Activated T-helper 1 cell treated with anti-CD3 and anti-CD28 coated beads, Interleukin-12 subunit alpha, Interleukin-12 subunit beta, Interleukin-2, Interleukin-4 antibody, amounts not matched to agents 30 ng/mL and 10 ng/mL and 1 ng/mL, durations not matched to agents 14 hours and 24 hours and 36 hours (primary cell): Measurements from ENCODE around the gene ITGB3. TPM values are rescaled to one million over a fixed set of nuclear protein-coding genes. Genes with fewer than 3 reads are reported as not detected.

Experiments used
- DNase-seq: peaks from one replicate; pipeline ENCODE4 v3.0.0; 2021; ENCODE audit warnings: low spot score
- H3K27ac Mint-ChIP-seq: one replicate; pipeline ENCODE4 v1.8.0; 2021; ENCODE audit warnings: mild to moderate bottlenecking, mixed read lengths
- H3K27me3 Mint-ChIP-seq: one replicate; pipeline ENCODE4 v1.8.0; 2022; ENCODE audit warnings: mild to moderate bottlenecking, moderate library complexity, mixed read lengths; ENCODE audit not compliant: insufficient read depth
- H3K36me3 Mint-ChIP-seq: one replicate; pipeline ENCODE4 v1.8.0; 2021; ENCODE audit warnings: low read depth, mixed read lengths
- H3K4me1 Mint-ChIP-seq: one replicate; pipeline ENCODE4 v1.8.0; 2021; ENCODE audit warnings: low read depth, mixed read lengths
- H3K4me3 Mint-ChIP-seq: one replicate; pipeline ENCODE4 v1.8.0; 2021; ENCODE audit warnings: mild to moderate bottlenecking, moderate library complexity, mixed read lengths
- H3K9me3 Mint-ChIP-seq: one replicate; pipeline ENCODE4 v1.8.0; 2021; ENCODE audit warnings: mixed read lengths
- intact Hi-C: fragments of 100-400 bp; cut with micrococcal nuclease; formaldehyde crosslinking; loops from one replicate; pipeline ENCODE4 v1.15.1; 2024
- total RNA-seq: library from RNA; stranded (reverse); gene quantifications from 2 replicates; pipeline ENCODE4 v1.2.3, GENCODE V29; 2022

ITGB3 gene
- total RNA-seq, 1 donor from 2014 or later, result not detected

GRCh38 chr17:47330548-47330947 lies 76.9 kb downstream of the ITGB3 start:
- DNase-seq, result no peak
- peaks cover 8% of the 10 kb centered on the region for H3K27me3 Mint-ChIP-seq
- H3K27ac Mint-ChIP-seq, result no peak overlapping the region
- H3K9me3 Mint-ChIP-seq, result no peaks in the 10 kb centered on the region
- intact Hi-C loops, result no loop called here
- peaks cover 3% of the 10 kb centered on the region for H3K36me3 Mint-ChIP-seq
- H3K4me3 Mint-ChIP-seq, result no peak overlapping the region
- H3K4me1 Mint-ChIP-seq, result peaks cover 1% of the 10 kb centered on the region

- no peaks in the 10 kb centered on the region for H3K9me3 Mint-ChIP-seq
- peaks cover 3% of the 10 kb centered on the region for H3K36me3 Mint-ChIP-seq
- H3K4me3 Mint-ChIP-seq, result no peak overlapping the region
- peaks cover 6% of the 10 kb centered on the region for H3K27me3 Mint-ChIP-seq
- no peak for DNase-seq
- no peak overlapping the region for H3K27ac Mint-ChIP-seq
- H3K4me1 Mint-ChIP-seq, result no peaks in the 10 kb centered on the region
- intact Hi-C loops, result no loop called here
These were observed 78.7 kb downstream of the ITGB3 start for GRCh38 chr17:47332287-47332686.

- H3K27me3 Mint-ChIP-seq, result peaks cover 6% of the 10 kb centered on the region
- no peaks in the 10 kb centered on the region for H3K9me3 Mint-ChIP-seq
- H3K27ac Mint-ChIP-seq, result no peak overlapping the region
- no peak for DNase-seq
- H3K4me3 Mint-ChIP-seq, result no peak overlapping the region
- intact Hi-C loops, result no loop called here
- peaks cover 3% of the 10 kb centered on the region for H3K36me3 Mint-ChIP-seq
- H3K4me1 Mint-ChIP-seq, result no peaks in the 10 kb centered on the region
These were observed 81.7 kb downstream of the ITGB3 start for GRCh38 chr17:47335101-47335936.

DNA sequence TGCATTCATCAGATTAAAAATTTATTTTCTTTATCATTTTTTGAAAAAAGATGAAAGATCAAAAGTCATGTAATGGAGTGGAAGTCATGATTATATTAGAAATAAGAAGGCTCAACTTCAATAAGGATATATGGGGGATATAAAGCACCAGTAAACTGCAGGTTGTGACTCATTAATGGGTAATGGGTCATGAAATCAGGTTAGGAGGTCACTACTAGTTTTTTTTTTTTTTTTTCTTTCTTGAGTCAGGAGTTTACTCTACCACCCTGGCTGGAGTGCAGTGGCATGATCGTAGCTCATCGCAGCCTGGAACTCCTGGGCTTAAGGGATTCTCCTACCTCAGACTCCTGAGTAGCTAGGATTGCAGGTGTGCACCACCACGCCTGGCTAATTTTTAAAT lies 84.4 kb downstream of the ITGB3 start:
- Mint-ChIP-seq H3K36me3 (peaks cover 1% of the 10 kb centered on the region), H3K9me3 (no peaks in the 10 kb centered on the region), H3K27me3 (no peaks in the 10 kb centered on the region), H3K4me3 (no peak overlapping the region), H3K4me1 (no peaks in the 10 kb centered on the region), H3K27ac (no peak overlapping the region)
- intact Hi-C loops, result no loop called here
- DNase-seq, result no peak

- Mint-ChIP-seq H3K4me1 (no peaks in the 10 kb centered on the region), H3K4me3 (no peak overlapping the region), H3K9me3 (no peaks in the 10 kb centered on the region), H3K27me3 (peaks cover 5% of the 10 kb centered on the region), H3K27ac (no peak overlapping the region), H3K36me3 (peaks cover 3% of the 10 kb centered on the region)
- intact Hi-C loops, result no loop called here
- DNase-seq, result no peak
These were observed 99.2 kb downstream of the ITGB3 start for GRCh38 chr17:47352848-47353247.

DNA sequence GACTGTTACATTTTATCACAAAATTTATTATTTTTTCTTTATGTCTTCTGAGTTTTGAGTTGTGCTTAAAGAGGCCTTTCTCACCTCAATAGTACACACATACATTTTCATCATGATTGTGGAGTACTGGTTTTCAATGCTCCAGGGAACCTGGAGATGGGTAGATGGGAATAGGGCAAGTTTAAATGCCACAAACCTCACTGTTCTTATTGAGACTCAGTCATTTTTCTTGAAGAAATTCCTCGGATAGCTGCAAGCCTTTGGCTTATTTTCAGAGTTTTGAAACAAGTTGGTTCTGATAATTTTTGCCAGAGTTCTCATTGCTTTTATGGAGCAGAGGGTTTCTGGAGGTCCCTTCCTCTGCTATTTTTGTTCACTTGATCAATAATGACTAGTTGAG lies 105.0 kb downstream of the ITGB3 start:
- no peak overlapping the region for H3K27ac Mint-ChIP-seq
- intact Hi-C loops, result no loop called here
- no peaks in the 10 kb centered on the region for H3K9me3 Mint-ChIP-seq
- no peaks in the 10 kb centered on the region for H3K4me1 Mint-ChIP-seq
- no peak for DNase-seq
- H3K36me3 Mint-ChIP-seq, result peaks cover 3% of the 10 kb centered on the region
- peaks cover 3% of the 10 kb centered on the region for H3K27me3 Mint-ChIP-seq
- H3K4me3 Mint-ChIP-seq, result no peak overlapping the region

Other genes with a start within 250 kb of the ITGB3 start
- gene CDC27, start 64.5 kb upstream of the ITGB3 start, total RNA-seq, result 89.7 and 92.0 TPM in 2 replicates
- not detected in 2 replicates for gene MYL4, start 44.5 kb upstream of the ITGB3 start, total RNA-seq
- 2.4 and 2.8 TPM in 2 replicates for gene EFCAB13, start 70.1 kb downstream of the ITGB3 start, total RNA-seq